HCT116 (cell line): ENCODE results near the gene UMOD.

Source experiments
- EZH2 ChIP-seq: fragments of 200-600 bp; sonication (generic); IDR thresholded peaks from 2 replicates; pipeline ENCODE4 v1.6.1; 2017; ENCODE audit warnings: antibody characterized with exemption, mixed run types
- POLR2A ChIP-seq: IDR thresholded peaks from 2 replicates; pipeline ENCODE4 v1.7.0; 2011; ENCODE audit warnings: borderline replicate concordance; ENCODE audit not compliant: insufficient read depth, insufficient read length; ENCODE audit errors: extremely low read depth
- TCF7L2 ChIP-seq: IDR thresholded peaks from 2 replicates; pipeline ENCODE4 v1.7.0; 2011; ENCODE audit warnings: borderline replicate concordance, inconsistent platforms; ENCODE audit not compliant: insufficient read depth, insufficient read length; ENCODE audit errors: extremely low read depth

DNA sequence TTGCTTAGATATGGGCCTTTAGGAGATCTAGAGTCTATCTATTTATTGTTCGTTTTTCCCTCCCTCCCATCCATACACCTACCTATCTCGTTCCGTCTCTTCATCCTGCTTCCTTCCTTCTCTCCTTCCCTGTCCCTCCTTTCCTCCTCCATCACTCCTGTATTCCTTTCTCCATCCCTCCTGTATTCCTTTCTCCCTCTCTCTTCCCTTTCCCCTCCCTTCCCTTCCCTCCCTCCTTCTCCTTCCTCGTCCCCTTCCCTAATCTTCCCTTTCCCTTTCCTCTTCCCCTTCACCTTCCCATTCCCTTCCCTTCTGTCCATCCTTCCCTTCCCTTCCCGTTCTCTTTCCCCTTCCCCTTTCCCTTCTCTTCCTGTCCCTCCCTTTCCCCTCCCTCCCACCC is 35.8 kb downstream of the UMOD start:
- TF ChIP-seq TCF7L2 (no peak), EZH2 (no peak), POLR2A (no peak)
